Vagina (tissue), 2 donors: Measurements from ENCODE around the gene METTL2B. TPM values are rescaled to one million over a fixed set of nuclear protein-coding genes. Genes with fewer than 3 reads are reported as not detected.
"Not testable (repeated sequence)": the region's sequence is repeated elsewhere in the genome, so short reads cannot be mapped to it uniquely, and the experiment has no call there.

Experiments
- DNase-seq, 2 donors: peaks; one replicate each; pipeline ENCODE4 v3.0.0-alpha.2; 2017; ENCODE audit errors: extremely low spot score in 2 of 2
- H3K27ac ChIP-seq: fragments of 200-600 bp; sonication (generic); one replicate; pipeline ENCODE4 v1.5.1; 2019
- H3K27me3 ChIP-seq: fragments of 200-600 bp; sonication (generic); one replicate; pipeline ENCODE4 v1.5.1; 2019
- H3K36me3 ChIP-seq, 2 donors: fragments of 200-600 bp; sonication (generic); one replicate each; pipeline ENCODE4 v1.5.1; 2017 to 2019
- H3K4me1 ChIP-seq: fragments of 200-600 bp; sonication (generic); one replicate; pipeline ENCODE4 v1.5.1; 2019
- H3K4me3 ChIP-seq, 2 donors: fragments of 200-600 bp; sonication (generic); 1 replicate in 1 of 2; 2 replicates in 1 of 2; pipeline ENCODE4 v1.5.1; 2016 to 2019
- H3K9me3 ChIP-seq: fragments of 200-600 bp; sonication (generic); one replicate; pipeline ENCODE4 v1.5.1; 2019
- CTCF ChIP-seq, 3 experiments: fragments of 450-650 bp in 2 of 3; fragments of 200-600 bp in 1 of 3; sonication (generic) in 1 of 3; IDR thresholded peaks; one replicate each; pipeline ENCODE4 v1.5.1; 2017 to 2019; ENCODE audit warnings: antibody characterized with exemption in 3 of 3, mild to moderate bottlenecking in 2 of 3, moderate library complexity in 2 of 3
- POLR2A ChIP-seq, 2 donors: fragments of 450-650 bp; IDR thresholded peaks; one replicate each; pipeline ENCODE4 v1.6.1; 2017; ENCODE audit warnings: antibody characterized with exemption in 2 of 2, mild to moderate bottlenecking in 2 of 2, moderate library complexity in 2 of 2
- POLR2AphosphoS5 ChIP-seq, 2 donors: sonication (generic); formaldehyde crosslinking; IDR thresholded peaks; one replicate each; pipeline ENCODE4 v1.9.0; 2017; ENCODE audit warnings: antibody characterized with exemption in 2 of 2, mild to moderate bottlenecking in 2 of 2, low read depth in 1 of 2; ENCODE audit not compliant: insufficient read depth in 1 of 2
- intact Hi-C: fragments of 100-400 bp; cut with DNase I; formaldehyde crosslinking; loops from one replicate; pipeline ENCODE4 v1.15.1; 2023
- total RNA-seq: library from RNA; depleted of rRNA; stranded (reverse); fragments of >200 nt; gene quantifications from one replicate; pipeline ENCODE4 v1.2.3, GENCODE V29; 2016

METTL2B gene
- total RNA-seq, 1 donor from 2014 or later = 18.4 TPM

DNA sequence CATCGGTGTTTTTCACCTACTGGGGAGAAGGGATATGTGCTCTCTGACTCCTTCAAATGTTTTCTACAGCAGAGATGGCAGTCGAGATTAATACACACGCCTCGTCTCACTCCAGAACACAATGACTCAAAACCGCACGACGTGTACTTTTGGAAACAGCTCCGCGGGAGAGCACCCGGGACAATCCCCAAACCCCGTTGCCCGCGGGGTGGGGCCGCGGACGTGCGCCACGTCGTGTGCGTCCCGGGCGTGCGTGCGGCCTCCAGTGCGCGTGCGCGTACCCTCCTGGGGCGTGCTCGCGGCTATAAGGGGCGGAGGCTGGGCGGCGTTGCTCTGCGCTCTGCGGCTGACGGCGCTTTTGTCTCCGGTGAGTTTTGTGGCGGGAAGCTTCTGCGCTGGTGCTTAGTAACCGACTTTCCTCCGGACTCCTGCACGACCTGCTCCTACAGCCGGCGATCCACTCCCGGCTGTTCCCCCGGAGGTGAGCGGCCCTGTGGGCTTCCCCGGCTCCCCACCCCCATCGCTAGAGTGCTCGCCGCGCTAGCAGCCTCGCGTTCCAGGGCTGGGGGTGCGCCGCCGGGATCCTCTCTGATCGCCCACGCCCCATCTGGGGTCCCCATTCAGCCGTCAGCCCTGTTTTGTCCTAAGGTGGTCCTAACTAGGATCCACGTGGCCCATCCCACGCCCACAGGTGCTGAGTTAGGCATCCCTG lies 20.8 kb upstream of the METTL2B start, which contains the start of gene HILPDA:
Gene HILPDA (plus strand): TSS at position 336 of the 712 bp plus-strand sequence. CDS start 1,391 bp downstream, outside the sequence.
- no peaks in the 10 kb centered on the region for H3K27me3 ChIP-seq
- peaks cover 0 to 5% of the 10 kb centered on the region in 2 donors for H3K36me3 ChIP-seq
- H3K27ac ChIP-seq = peak within 1 kb of the TSS; percentile 91
- peak in 1 of 2 donors; percentile 93 for DNase-seq
- TF ChIP-seq POLR2A (IDR thresholded peaks at IDR 0.05) (peak in 1 of 2 donors; percentile 40), CTCF (IDR thresholded peaks at IDR 0.05) (no peak), POLR2AphosphoS5 (IDR thresholded peaks at IDR 0.05; ENCODE audit: insufficient read depth in 1 of 2, low read depth in 1 of 2) (peak; percentile 26 to 91)
- H3K9me3 ChIP-seq = no peaks in the 10 kb centered on the region
- intact Hi-C loops = loop anchor here (2.0 to 10.0 kb wide), 2 partner anchors 51 to 75 kb away; partner anchors contain the start of gene IMPDH1
- H3K4me3 ChIP-seq = peak within 1 kb of the TSS; percentile 64 to 79
- peaks cover 46% of the 10 kb centered on the region for H3K4me1 ChIP-seq

GRCh38 chr7:128456255-128456725 lies 20.3 kb upstream of the METTL2B start:
- no peak for TF ChIP-seq POLR2AphosphoS5 (IDR thresholded peaks at IDR 0.05; ENCODE audit: insufficient read depth in 1 of 2, low read depth in 1 of 2)
- TF ChIP-seq POLR2A (IDR thresholded peaks at IDR 0.05) = no peak
- no peak for TF ChIP-seq CTCF (IDR thresholded peaks at IDR 0.05)
- peaks cover 0 to 5% of the 10 kb centered on the region in 2 donors for H3K36me3 ChIP-seq
- intact Hi-C loops = loop anchor here (10.0 kb wide), 1 partner anchor 51 kb away; the partner anchor contains the start of gene IMPDH1
- peak overlapping the region; percentile 64 to 79 for H3K4me3 ChIP-seq
- H3K27me3 ChIP-seq = no peaks in the 10 kb centered on the region
- peaks cover 46% of the 10 kb centered on the region for H3K4me1 ChIP-seq
- DNase-seq = no peak
- H3K27ac ChIP-seq = peak overlapping the region; percentile 91
- no peaks in the 10 kb centered on the region for H3K9me3 ChIP-seq

- H3K4me1 ChIP-seq = peaks cover 46% of the 10 kb centered on the region
Observed at GRCh38 chr7:128457385-128457784, 19.2 kb upstream of the METTL2B start.

GRCh38 chr7:128458956-128459355 lies 17.6 kb upstream of the METTL2B start:
- Histone ChIP-seq H3K27me3 (no peaks in the 10 kb centered on the region), H3K4me1 (peaks cover 42% of the 10 kb centered on the region), H3K27ac (no peak overlapping the region), H3K4me3 (no peak overlapping the region), H3K9me3 (no peaks in the 10 kb centered on the region), H3K36me3 (peaks cover 0 to 5% of the 10 kb centered on the region in 2 donors)
- TF ChIP-seq CTCF (IDR thresholded peaks at IDR 0.05) (no peak), POLR2AphosphoS5 (IDR thresholded peaks at IDR 0.05; ENCODE audit: insufficient read depth in 1 of 2, low read depth in 1 of 2) (no peak), POLR2A (IDR thresholded peaks at IDR 0.05) (no peak)
- intact Hi-C loops = loop anchor here (10.0 kb wide), 1 partner anchor 54 kb away; the partner anchor contains the start of gene IMPDH1
- no peak for DNase-seq

More at GRCh38 chr7:128457385-128457784, 19.2 kb upstream of the METTL2B start:
- intact Hi-C loops = loop anchor here (10.0 kb wide), 1 partner anchor 53 kb away; the partner anchor contains the start of gene IMPDH1
- not testable (repeated sequence) for H3K4me3 ChIP-seq, H3K27ac ChIP-seq, H3K27me3 ChIP-seq, H3K9me3 ChIP-seq, H3K36me3 ChIP-seq, DNase-seq

DNA sequence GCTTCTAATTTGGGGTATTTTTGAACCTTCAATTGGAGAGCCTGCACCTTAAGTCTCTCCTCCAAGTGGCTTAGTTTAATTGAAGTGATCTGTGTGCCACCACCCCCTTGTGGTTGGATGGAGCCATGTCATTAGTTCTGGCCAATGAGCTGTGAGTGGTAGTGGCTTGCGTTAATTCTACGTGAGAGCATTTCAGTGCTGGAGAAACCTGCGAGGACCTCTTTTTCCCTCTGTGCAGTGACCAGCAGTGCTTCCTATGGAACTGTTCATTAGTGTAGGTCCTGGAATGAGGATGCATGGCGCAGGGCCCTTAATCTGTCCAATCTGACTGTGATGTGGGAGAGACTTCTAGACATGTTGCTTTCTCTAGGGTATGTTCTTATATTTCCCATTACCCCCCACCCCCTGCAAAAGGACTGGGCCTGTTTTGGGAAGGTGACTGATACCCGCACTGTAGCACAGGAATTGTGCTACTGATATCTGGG lies 17.1 kb upstream of the METTL2B start:
- H3K4me1 ChIP-seq = peaks cover 39% of the 10 kb centered on the region
- intact Hi-C loops = loop anchor here (10.0 kb wide), 1 partner anchor 55 kb away; the partner anchor contains the start of gene IMPDH1
- no peaks in the 10 kb centered on the region for H3K27me3 ChIP-seq
- no peak overlapping the region for H3K27ac ChIP-seq
- TF ChIP-seq POLR2AphosphoS5 (IDR thresholded peaks at IDR 0.05; ENCODE audit: insufficient read depth in 1 of 2, low read depth in 1 of 2) (no peak), CTCF (IDR thresholded peaks at IDR 0.05) (peak; percentile 55 to 84 (median 65)), POLR2A (IDR thresholded peaks at IDR 0.05) (no peak)
- peaks cover 0 to 5% of the 10 kb centered on the region in 2 donors for H3K36me3 ChIP-seq
- no peak overlapping the region for H3K4me3 ChIP-seq
- H3K9me3 ChIP-seq = no peaks in the 10 kb centered on the region
- DNase-seq = no peak
